Measurements from ENCODE around the gene VWA2. TPM values are rescaled to one million over a fixed set of nuclear protein-coding genes. Genes with fewer than 3 reads are reported as not detected.

VWA2 gene
- total and polyA plus RNA-seq, 2 donors (not counting 3 experiments of a cell fraction or from before 2014, with no cell fraction given), result not detected

DNA sequence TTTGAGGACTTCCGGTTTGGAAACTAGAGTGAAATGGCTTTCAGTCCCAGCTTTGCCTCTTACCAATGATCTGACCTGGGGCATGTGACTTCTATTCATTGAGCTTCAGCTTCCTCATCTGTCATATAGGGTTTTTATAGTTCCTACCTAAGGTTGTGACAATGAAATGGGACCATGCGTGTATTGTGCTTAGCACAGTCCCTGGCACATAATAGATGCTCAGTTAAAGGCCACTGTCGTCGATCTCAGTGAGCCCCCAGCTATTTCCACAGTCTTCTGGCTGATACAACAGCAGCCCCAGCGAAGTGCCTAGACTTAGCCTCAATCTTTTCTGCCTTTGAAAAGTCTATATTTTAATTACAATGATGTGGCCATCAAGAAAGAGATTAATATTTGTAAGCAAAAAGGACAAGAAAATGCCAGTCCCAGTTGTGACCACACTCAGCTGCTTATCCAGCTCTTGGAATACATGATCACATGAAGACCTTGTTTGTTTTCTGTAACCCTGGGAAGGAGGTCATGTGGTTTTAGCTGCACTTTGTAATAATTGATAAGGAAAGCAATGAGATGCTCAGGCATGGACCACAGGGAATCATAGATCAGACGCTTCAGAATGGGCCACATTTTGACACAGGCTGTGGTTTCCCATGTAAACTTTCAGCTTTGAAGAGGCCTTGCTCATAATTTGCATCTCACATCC lies 44.6 kb downstream of the VWA2 start:
- ChIA-PET CTCF (interaction anchor here (3.3 kb wide), 1 partner anchor 20 kb away, joined by 11 read pairs; no protein-coding TSS in a partner anchor), POLR2A (no interaction called here)
- no peak for FAIRE-seq
- DNase-seq (ENCODE audit: low read depth, low spot score), result no peak
- Histone ChIP-seq H3K79me2 (ENCODE audit: control insufficient read depth, insufficient read depth, low read length) (no peaks in the 10 kb centered on the region), H3K36me3 (ENCODE audit: control insufficient read depth in 2 of 2, extremely low read depth in 1 of 2, insufficient read depth in 2 of 2, low read length in 2 of 2) (no peaks in the 10 kb centered on the region), H3K27ac (ENCODE audit: insufficient read depth, low read depth, low read length) (no peak overlapping the region), H3K4me2 (ENCODE audit: insufficient read depth, low read length) (no peak overlapping the region), H3K9me1 (replicated peaks; ENCODE audit: control insufficient read depth, extremely low read depth, insufficient read depth, low read length) (no peaks in the 10 kb centered on the region), H3K9ac (replicated peaks; ENCODE audit: extremely low read depth, insufficient read depth, low read length) (no peak overlapping the region), H3K4me3 (replicated peaks in 1 of 3; ENCODE audit: insufficient read depth in 1 of 3, low read depth in 1 of 3, low read length in 3 of 3) (no peak overlapping the region), H3K9me3 (replicated peaks; ENCODE audit: control insufficient read depth, insufficient read depth, low read length) (no peaks in the 10 kb centered on the region), H3K4me1 (ENCODE audit: control insufficient read depth, extremely low read depth, insufficient read depth, low read length) (no peaks in the 10 kb centered on the region), H4K20me1 (replicated peaks; ENCODE audit: control insufficient read depth, extremely low read depth, insufficient read depth, low read length) (no peaks in the 10 kb centered on the region), H2AFZ (ENCODE audit: low read depth, low read length) (no peak overlapping the region), H3K27me3 (ENCODE audit: control insufficient read depth in 2 of 2, insufficient read depth in 2 of 2, low read length in 2 of 2) (peaks cover 0 to 9% of the 10 kb centered on the region in 2 experiments)
- TF ChIP-seq EZH2 (IDR thresholded peaks at IDR 0.05; ENCODE audit: borderline replicate concordance, low read depth, low read length, severe bottlenecking) (no peak), MYC (IDR thresholded peaks at IDR 0.05; ENCODE audit: low read depth, low read length) (no peak), POLR2AphosphoS5 (IDR thresholded peaks at IDR 0.05; ENCODE audit: insufficient read depth, low read depth, low read length) (no peak), CTCF (IDR thresholded peaks at IDR 0.05; ENCODE audit: extremely low read depth in 1 of 2, insufficient read depth in 1 of 2, low read depth in 1 of 2, low read length in 2 of 2) (no peak), FOS (IDR thresholded peaks at IDR 0.05; ENCODE audit: borderline replicate concordance, insufficient read depth, low read length) (no peak), MAX (IDR thresholded peaks at IDR 0.05; ENCODE audit: insufficient read depth, insufficient read length) (no peak), JUN (IDR thresholded peaks at IDR 0.05; ENCODE audit: borderline replicate concordance, insufficient read depth, insufficient read length, low read depth) (no peak), GATA2 (IDR thresholded peaks at IDR 0.05; ENCODE audit: insufficient read depth, insufficient read length, low read depth, low read length) (no peak), POLR2A (IDR thresholded peaks at IDR 0.05; ENCODE audit: low read depth, low read length) (no peak)
- dilution Hi-C loops (cut with MboI; ENCODE audit: extremely low pct_ligation_motif_present, low sequenced_read_pairs) (no loop called here), intact Hi-C loops (cut with micrococcal nuclease) (no loop called here)
- BruUV-seq (replicated peaks), result no TSS peak
